Measurements from ENCODE around the gene SYNE2.

The SYNE2 gene

GRCh38 chr14:63912286-63912685 lies 59.5 kb downstream of the SYNE2 start:
- Histone ChIP-seq H3K9ac (ENCODE audit: low read length) (no peak overlapping the region), H3K36me3 (ENCODE audit: control insufficient read depth, low read depth, low read length) (peaks cover 5% of the 10 kb centered on the region), H3K27ac (ENCODE audit: low read length) (no peak overlapping the region), H3K4me3 (ENCODE audit: low read length) (no peak overlapping the region), H3K4me1 (ENCODE audit: control insufficient read depth, low read depth, low read length) (peaks cover 8% of the 10 kb centered on the region), H3K9me3 (ENCODE audit: control insufficient read depth, low read depth, low read length) (no peaks in the 10 kb centered on the region), H3K27me3 (ENCODE audit: control insufficient read depth, insufficient read depth, low read length) (no peaks in the 10 kb centered on the region)

GRCh38 chr14:63918411-63918810 lies 65.6 kb downstream of the SYNE2 start:
- H3K4me3 ChIP-seq (ENCODE audit: low read length): no peak overlapping the region
- H3K36me3 ChIP-seq (ENCODE audit: control insufficient read depth, low read depth, low read length): no peaks in the 10 kb centered on the region
- H3K27ac ChIP-seq (ENCODE audit: low read length): no peak overlapping the region
- H3K4me1 ChIP-seq (ENCODE audit: control insufficient read depth, low read depth, low read length): no peaks in the 10 kb centered on the region
- no peaks in the 10 kb centered on the region for H3K27me3 ChIP-seq (ENCODE audit: control insufficient read depth, insufficient read depth, low read length)
- no peak overlapping the region for H3K9ac ChIP-seq (ENCODE audit: low read length)
- H3K9me3 ChIP-seq (ENCODE audit: control insufficient read depth, low read depth, low read length): no peaks in the 10 kb centered on the region

GRCh38 chr14:63922696-63923421 lies 70.1 kb downstream of the SYNE2 start:
- Histone ChIP-seq H3K27me3 (ENCODE audit: control insufficient read depth, insufficient read depth, low read length) (no peaks in the 10 kb centered on the region), H3K9ac (ENCODE audit: low read length) (no peak overlapping the region), H3K4me1 (ENCODE audit: control insufficient read depth, low read depth, low read length) (no peaks in the 10 kb centered on the region), H3K36me3 (ENCODE audit: control insufficient read depth, low read depth, low read length) (no peaks in the 10 kb centered on the region), H3K4me3 (ENCODE audit: low read length) (no peak overlapping the region), H3K27ac (ENCODE audit: low read length) (no peak overlapping the region), H3K9me3 (ENCODE audit: control insufficient read depth, low read depth, low read length) (no peaks in the 10 kb centered on the region)

- Histone ChIP-seq H3K36me3 (ENCODE audit: control insufficient read depth, low read depth, low read length) (no peaks in the 10 kb centered on the region), H3K9me3 (ENCODE audit: control insufficient read depth, low read depth, low read length) (no peaks in the 10 kb centered on the region), H3K9ac (ENCODE audit: low read length) (no peak overlapping the region), H3K4me1 (ENCODE audit: control insufficient read depth, low read depth, low read length) (peaks cover 3% of the 10 kb centered on the region), H3K4me3 (ENCODE audit: low read length) (no peak overlapping the region), H3K27me3 (ENCODE audit: control insufficient read depth, insufficient read depth, low read length) (no peaks in the 10 kb centered on the region), H3K27ac (ENCODE audit: low read length) (no peak overlapping the region)
Observed at GRCh38 chr14:63923422-63923752, 70.6 kb downstream of the SYNE2 start.

- H3K4me3 ChIP-seq (ENCODE audit: low read length): no peak overlapping the region
- H3K9ac ChIP-seq (ENCODE audit: low read length): no peak overlapping the region
- no peak overlapping the region for H3K27ac ChIP-seq (ENCODE audit: low read length)
- H3K4me1 ChIP-seq (ENCODE audit: control insufficient read depth, low read depth, low read length): peaks cover 7% of the 10 kb centered on the region
- H3K36me3 ChIP-seq (ENCODE audit: control insufficient read depth, low read depth, low read length): no peaks in the 10 kb centered on the region
- H3K27me3 ChIP-seq (ENCODE audit: control insufficient read depth, insufficient read depth, low read length): no peaks in the 10 kb centered on the region
- H3K9me3 ChIP-seq (ENCODE audit: control insufficient read depth, low read depth, low read length): no peaks in the 10 kb centered on the region
Observed at GRCh38 chr14:63924375-63924774, 71.6 kb downstream of the SYNE2 start.

- Histone ChIP-seq H3K36me3 (ENCODE audit: control insufficient read depth, low read depth, low read length) (no peaks in the 10 kb centered on the region), H3K9me3 (ENCODE audit: control insufficient read depth, low read depth, low read length) (no peaks in the 10 kb centered on the region), H3K4me1 (ENCODE audit: control insufficient read depth, low read depth, low read length) (peaks cover 7% of the 10 kb centered on the region), H3K27me3 (ENCODE audit: control insufficient read depth, insufficient read depth, low read length) (no peaks in the 10 kb centered on the region), H3K27ac (ENCODE audit: low read length) (no peak overlapping the region), H3K9ac (ENCODE audit: low read length) (no peak overlapping the region), H3K4me3 (ENCODE audit: low read length) (no peak overlapping the region)
Observed at GRCh38 chr14:63926641-63927040, 73.8 kb downstream of the SYNE2 start.

- H3K27ac ChIP-seq (ENCODE audit: low read length): no peak overlapping the region
- H3K4me1 ChIP-seq (ENCODE audit: control insufficient read depth, low read depth, low read length): peaks cover 19% of the 10 kb centered on the region
- no peaks in the 10 kb centered on the region for H3K36me3 ChIP-seq (ENCODE audit: control insufficient read depth, low read depth, low read length)
- H3K9ac ChIP-seq (ENCODE audit: low read length): no peak overlapping the region
- H3K4me3 ChIP-seq (ENCODE audit: low read length): no peak overlapping the region
- no peaks in the 10 kb centered on the region for H3K27me3 ChIP-seq (ENCODE audit: control insufficient read depth, insufficient read depth, low read length)
- no peaks in the 10 kb centered on the region for H3K9me3 ChIP-seq (ENCODE audit: control insufficient read depth, low read depth, low read length)
Observed at GRCh38 chr14:63928744-63929174, 76.0 kb downstream of the SYNE2 start.

- Histone ChIP-seq H3K36me3 (ENCODE audit: control insufficient read depth, low read depth, low read length) (no peaks in the 10 kb centered on the region), H3K4me3 (ENCODE audit: low read length) (no peak overlapping the region), H3K9me3 (ENCODE audit: control insufficient read depth, low read depth, low read length) (no peaks in the 10 kb centered on the region), H3K4me1 (ENCODE audit: control insufficient read depth, low read depth, low read length) (peaks cover 24% of the 10 kb centered on the region), H3K27me3 (ENCODE audit: control insufficient read depth, insufficient read depth, low read length) (no peaks in the 10 kb centered on the region), H3K9ac (ENCODE audit: low read length) (no peak overlapping the region), H3K27ac (ENCODE audit: low read length) (no peak overlapping the region)
Observed at GRCh38 chr14:63933110-63933509, 80.3 kb downstream of the SYNE2 start.

- no peaks in the 10 kb centered on the region for H3K36me3 ChIP-seq (ENCODE audit: control insufficient read depth, low read depth, low read length)
- H3K27ac ChIP-seq (ENCODE audit: low read length): no peak overlapping the region
- peaks cover 18% of the 10 kb centered on the region for H3K4me1 ChIP-seq (ENCODE audit: control insufficient read depth, low read depth, low read length)
- H3K9me3 ChIP-seq (ENCODE audit: control insufficient read depth, low read depth, low read length): no peaks in the 10 kb centered on the region
- H3K27me3 ChIP-seq (ENCODE audit: control insufficient read depth, insufficient read depth, low read length): no peaks in the 10 kb centered on the region
- H3K9ac ChIP-seq (ENCODE audit: low read length): no peak overlapping the region
- no peak overlapping the region for H3K4me3 ChIP-seq (ENCODE audit: low read length)
Observed at GRCh38 chr14:63933711-63934110, 80.9 kb downstream of the SYNE2 start.

GRCh38 chr14:63938198-63939005 lies 85.6 kb downstream of the SYNE2 start:
- Histone ChIP-seq H3K9ac (ENCODE audit: low read length) (no peak overlapping the region), H3K27ac (ENCODE audit: low read length) (no peak overlapping the region), H3K27me3 (ENCODE audit: control insufficient read depth, insufficient read depth, low read length) (no peaks in the 10 kb centered on the region), H3K4me1 (ENCODE audit: control insufficient read depth, low read depth, low read length) (peaks cover 10% of the 10 kb centered on the region), H3K9me3 (ENCODE audit: control insufficient read depth, low read depth, low read length) (no peaks in the 10 kb centered on the region), H3K36me3 (ENCODE audit: control insufficient read depth, low read depth, low read length) (peaks cover 12% of the 10 kb centered on the region), H3K4me3 (ENCODE audit: low read length) (no peak overlapping the region)

GRCh38 chr14:63939006-63939270 lies 86.1 kb downstream of the SYNE2 start:
- Histone ChIP-seq H3K4me1 (ENCODE audit: control insufficient read depth, low read depth, low read length) (peaks cover 4% of the 10 kb centered on the region), H3K4me3 (ENCODE audit: low read length) (no peak overlapping the region), H3K27me3 (ENCODE audit: control insufficient read depth, insufficient read depth, low read length) (no peaks in the 10 kb centered on the region), H3K27ac (ENCODE audit: low read length) (no peak overlapping the region), H3K9ac (ENCODE audit: low read length) (no peak overlapping the region), H3K36me3 (ENCODE audit: control insufficient read depth, low read depth, low read length) (peaks cover 12% of the 10 kb centered on the region), H3K9me3 (ENCODE audit: control insufficient read depth, low read depth, low read length) (no peaks in the 10 kb centered on the region)

- Histone ChIP-seq H3K27ac (ENCODE audit: low read length) (no peak overlapping the region), H3K9ac (ENCODE audit: low read length) (no peak overlapping the region), H3K4me3 (ENCODE audit: low read length) (no peak overlapping the region)
Observed at GRCh38 chr14:63940387-63940786, 87.6 kb downstream of the SYNE2 start.

More at GRCh38 chr14:63940387-63940786, 87.6 kb downstream of the SYNE2 start:
- H3K4me1 ChIP-seq (ENCODE audit: control insufficient read depth, low read depth, low read length): no peaks in the 10 kb centered on the region
- peaks cover 12% of the 10 kb centered on the region for H3K36me3 ChIP-seq (ENCODE audit: control insufficient read depth, low read depth, low read length)
- H3K27me3 ChIP-seq (ENCODE audit: control insufficient read depth, insufficient read depth, low read length): no peaks in the 10 kb centered on the region
- no peaks in the 10 kb centered on the region for H3K9me3 ChIP-seq (ENCODE audit: control insufficient read depth, low read depth, low read length)
